ENCODE results near the gene FEM1C. TPM values are rescaled to one million over a fixed set of nuclear protein-coding genes. Genes with fewer than 3 reads are reported as not detected.
A peak's percentile ranks its signal among the peaks of the same experiment; 100 is the strongest.

The FEM1C gene
- total RNA-seq (2014; rRNA removed; shearing (Covaris generic)) (4.6 and 5.6 TPM in 2 replicates), total RNA-seq (2022) (9.0 and 9.5 TPM in 2 replicates), Bru-seq, nascent RNA (percentile 93 among the genes with signal in this experiment), BruChase-seq, experiment 1, labeled RNA remaining after a 6-hour chase (percentile 58 among the genes with signal in this experiment), BruChase-seq, experiment 2, labeled RNA remaining after a 2-hour chase (percentile 80 among the genes with signal in this experiment)
- long read RNA-seq, full-length matches to known transcripts, result 11 of 13 reads
- long read RNA-seq, partial matches to known transcripts, result 1 of 13 reads
- long read RNA-seq, other reads (novel, unspliced or antisense), result 1 of 13 reads

- ChIA-PET POLR2A (interaction anchor here (0.6 to 2.1 kb wide), 8 partner anchors 9 to 799 kb away, joined by 3 to 10 read pairs (median 4); no protein-coding TSS in a partner anchor), CTCF (ENCODE audit: unreplicated experiment) (no interaction called here)
- intact Hi-C loops (cut with micrococcal nuclease; ENCODE audit: unreplicated experiment), result loop anchor here (1.0 to 5.0 kb wide), 4 partner anchors 43 to 543 kb away; partner anchors contain the start of genes AP3S1, ATG12, COMMD10 and TMED7
- peaks cover 40% of the 10 kb centered on the region for H4K20me1 ChIP-seq (ENCODE audit: insufficient read depth, low read length)
- TF ChIP-seq EZH2phosphoT487 (IDR thresholded peaks at IDR 0.05; ENCODE audit: borderline replicate concordance, low read depth, low read length) (no peak), CTCF (conservative IDR thresholded peaks at IDR 0.05; ENCODE audit: low read length) (no peak)
- H3K4me3 ChIP-seq (ENCODE audit: low read depth, low read length, poor library complexity, severe bottlenecking), result peak within 1 kb of the TSS; percentile 92
- peak; percentile 96 for DNase-seq (ENCODE audit: low spot score)
- no peaks in the 10 kb centered on the region for H3K9me2 ChIP-seq (ENCODE audit: insufficient read depth, low read length)
- H3K4me1 ChIP-seq (ENCODE audit: insufficient read depth, low read length, poor library complexity, severe bottlenecking), result peaks cover 29% of the 10 kb centered on the region
- no TSS peak for BruUV-seq (replicated peaks)
- peak within 1 kb of the TSS; percentile 82; the same call in 1 of the 2 replicates for H2AFZ ChIP-seq (ENCODE audit: low read length)
- peak within 1 kb of the TSS; percentile 92 for H3K4me2 ChIP-seq (ENCODE audit: low read length)
- peaks cover 36% of the 10 kb centered on the region for H3K36me3 ChIP-seq (ENCODE audit: insufficient read depth, low read length)
- peaks cover 43% of the 10 kb centered on the region for H3K79me2 ChIP-seq (ENCODE audit: insufficient read depth, low read depth, low read length)
- peak within 1 kb of the TSS; percentile 79 for H3K27ac ChIP-seq (ENCODE audit: low read depth, low read length, poor library complexity, severe bottlenecking)
- H3K9me3 ChIP-seq (ENCODE audit: low read length), result peaks cover 13% of the 10 kb centered on the region; the same call in 1 of the 2 replicates
Measured at GRCh38 chr5:115544436-115545350, at the start of gene FEM1C. FEM1C (minus strand) TSS chr5:115544775; CDS start chr5:115543493, 1,282 bp downstream.

- BruUV-seq (replicated peaks), result no TSS peak
- intact Hi-C loops (cut with micrococcal nuclease; ENCODE audit: unreplicated experiment), result loop anchor here (5.0 to 10.0 kb wide), 2 partner anchors 42 to 204 kb away; no protein-coding TSS in a partner anchor
- no peaks in the 10 kb centered on the region for H3K9me3 ChIP-seq (ENCODE audit: low read length)
- TF ChIP-seq EZH2phosphoT487 (IDR thresholded peaks at IDR 0.05; ENCODE audit: borderline replicate concordance, low read depth, low read length) (no peak), CTCF (conservative IDR thresholded peaks at IDR 0.05; ENCODE audit: low read length) (no peak)
- no peak for DNase-seq (ENCODE audit: low spot score)
- no peaks in the 10 kb centered on the region for H4K20me1 ChIP-seq (ENCODE audit: insufficient read depth, low read length)
- H3K9me2 ChIP-seq (ENCODE audit: insufficient read depth, low read length), result no peaks in the 10 kb centered on the region
- ChIA-PET CTCF (ENCODE audit: unreplicated experiment) (no interaction called here), POLR2A (interaction anchor here (1.0 kb wide), 1 partner anchor 15 kb away, joined by 4 read pairs; no protein-coding TSS in a partner anchor)
- H3K4me2 ChIP-seq (ENCODE audit: low read length), result no peak overlapping the region
- no peak overlapping the region for H3K4me3 ChIP-seq (ENCODE audit: low read depth, low read length, poor library complexity, severe bottlenecking)
- no peak overlapping the region for H2AFZ ChIP-seq (ENCODE audit: low read length)
- H3K79me2 ChIP-seq (ENCODE audit: insufficient read depth, low read depth, low read length), result no peaks in the 10 kb centered on the region
- H3K27ac ChIP-seq (ENCODE audit: low read depth, low read length, poor library complexity, severe bottlenecking), result no peak overlapping the region
- H3K4me1 ChIP-seq (ENCODE audit: insufficient read depth, low read length, poor library complexity, severe bottlenecking), result no peaks in the 10 kb centered on the region
- H3K36me3 ChIP-seq (ENCODE audit: insufficient read depth, low read length), result no peaks in the 10 kb centered on the region
Measured at GRCh38 chr5:115589043-115589442, 44.5 kb upstream of the FEM1C start.
